B cell (primary cell): ENCODE results near the gene VAV3. TPM values are rescaled to one million over a fixed set of nuclear protein-coding genes. Genes with fewer than 3 reads are reported as not detected.

ENCODE experiments used
- ATAC-seq: fragments of 200-7000 bp; cut with Tn5 transposase; one replicate; pipeline ENCODE4 v1.10.0; 2021; ENCODE audit warnings: low read depth, mild to moderate bottlenecking, moderate number of reproducible peaks, moderate library complexity
- CTCF ChIA-PET: fragments of 350-600 bp; sonication (Branson Sonifier 250); formaldehyde crosslinking; loops from one replicate; lab custom pipeline; 2021; ENCODE audit warnings: antibody characterized with exemption, inconsistent platforms; lab: Charles Lee
- POLR2A ChIA-PET: fragments of 350-600 bp; sonication (Branson Sonifier 250); formaldehyde crosslinking; loops from one replicate; lab custom pipeline; 2021; ENCODE audit warnings: antibody characterized with exemption; lab: Charles Lee
- DNase-seq: peaks from one replicate; pipeline ENCODE4 v3.0.0; 2013
- H2AFZ ChIP-seq: 2 replicates; pipeline ENCODE4 v1.6.1; 2012; ENCODE audit warnings: mild to moderate bottlenecking, low read depth, low read length; ENCODE audit not compliant: insufficient read depth, poor library complexity, severe bottlenecking
- H3K27ac ChIP-seq, 2 donors: 1 replicate in 1 of 2; 2 replicates in 1 of 2; pipeline ENCODE4 v1.5.1; 2012 to 2013; ENCODE audit warnings: low read length in 2 of 2, mild to moderate bottlenecking in 2 of 2, moderate library complexity in 1 of 2
- H3K27me3 ChIP-seq, 4 experiments: fragments of 200-600 bp in 1 of 4; sonication (generic) in 1 of 4; replicated peaks in 1 of 4; 1 replicate in 2 of 4; 2 replicates in 2 of 4; pipeline versions ENCODE4 v1.6.1 to v1.7.0; 2013 to 2016; ENCODE audit warnings: low read length in 3 of 4, mild to moderate bottlenecking in 2 of 4, mixed read lengths in 1 of 4, moderate library complexity in 1 of 4; ENCODE audit not compliant: insufficient read depth in 4 of 4, control insufficient read depth in 3 of 4; ENCODE audit errors: control extremely low read depth in 1 of 4
- H3K36me3 ChIP-seq, 2 experiments: replicated peaks in 1 of 2; 1 replicate in 1 of 2; 2 replicates in 1 of 2; pipeline versions ENCODE4 v1.6.1 to v1.7.1; 2013; ENCODE audit warnings: low read length in 1 of 2; ENCODE audit not compliant: insufficient read depth in 2 of 2, control insufficient read depth in 1 of 2; ENCODE audit errors: control extremely low read depth in 1 of 2, extremely low read depth in 1 of 2
- H3K4me1 ChIP-seq, 2 donors: fragments of 200-600 bp in 1 of 2; sonication (generic) in 1 of 2; 1 replicate in 1 of 2; 2 replicates in 1 of 2; pipeline versions ENCODE4 v1.5.1 to v1.6.1; 2013 to 2017; ENCODE audit warnings: low read length in 2 of 2; ENCODE audit not compliant: control insufficient read depth in 2 of 2, insufficient read depth in 2 of 2
- H3K4me2 ChIP-seq: replicated peaks from 2 replicates; pipeline ENCODE3; 2012; ENCODE audit warnings: mild to moderate bottlenecking, low read depth, low read length; ENCODE audit not compliant: poor library complexity, severe bottlenecking
- H3K4me3 ChIP-seq, 5 experiments: fragments of 200-600 bp in 1 of 5; sonication (generic) in 1 of 5; 1 replicate in 3 of 5; 2 replicates in 2 of 5; pipeline versions ENCODE4 v1.5.1 to v1.7.0; 2011 to 2016; ENCODE audit warnings: low read length in 4 of 5, mild to moderate bottlenecking in 4 of 5, low read depth in 2 of 5, control low read depth in 1 of 5, moderate library complexity in 1 of 5; ENCODE audit not compliant: insufficient read depth in 1 of 5; ENCODE audit errors: control extremely low read depth in 1 of 5, extremely low read depth in 1 of 5
- H3K79me2 ChIP-seq: fragments of 200-600 bp; sonication (generic); one replicate; pipeline ENCODE4 v1.6.0; 2016; ENCODE audit warnings: low read length; ENCODE audit not compliant: control insufficient read depth, insufficient read depth
- H3K9ac ChIP-seq: fragments of 200-600 bp; sonication (generic); 2 replicates; pipeline ENCODE4 v1.6.1; 2017; ENCODE audit warnings: mild to moderate bottlenecking, low read length, moderate library complexity
- H3K9me3 ChIP-seq, 3 donors: one replicate each; pipeline versions ENCODE4 v1.6.1 to v1.7.1; 2013; ENCODE audit warnings: low read length in 2 of 3; ENCODE audit not compliant: control insufficient read depth in 2 of 3, insufficient read depth in 1 of 3; ENCODE audit errors: control extremely low read depth in 1 of 3
- H4K20me1 ChIP-seq: 2 replicates; pipeline ENCODE4 v1.6.0; 2012; ENCODE audit warnings: mild to moderate bottlenecking, low read length; ENCODE audit not compliant: insufficient read depth, control insufficient read depth, poor library complexity, severe bottlenecking
- H3K27ac Mint-ChIP-seq: one replicate; pipeline ENCODE4 v1.8.0; 2021; ENCODE audit warnings: mixed read lengths
- H3K27me3 Mint-ChIP-seq: one replicate; pipeline ENCODE4 v1.8.0; 2021; ENCODE audit warnings: mixed read lengths
- H3K4me1 Mint-ChIP-seq: one replicate; pipeline ENCODE4 v1.8.0; 2021; ENCODE audit warnings: mixed read lengths
- H3K4me3 Mint-ChIP-seq: one replicate; pipeline ENCODE4 v1.8.0; 2021; ENCODE audit warnings: mixed read lengths
- H3K9me3 Mint-ChIP-seq: one replicate; pipeline ENCODE4 v1.8.0; 2022; ENCODE audit warnings: mixed read lengths; ENCODE audit not compliant: insufficient read depth
- EZH2 ChIP-seq: IDR thresholded peaks from 2 replicates; pipeline ENCODE4 v1.6.1; 2012; ENCODE audit warnings: borderline replicate concordance, low read depth, mild to moderate bottlenecking, moderate library complexity, low read length; ENCODE audit not compliant: insufficient read depth, poor library complexity, severe bottlenecking
- WGBS: methylation state at CpG from one replicate; pipeline ENCODE4 v1.1.5; 2013; ENCODE audit warnings: missing lambda C conversion rate; ENCODE audit not compliant: insufficient coverage; 5-methylcytosine and 5-hydroxymethylcytosine counted together
- intact Hi-C: fragments of 100-400 bp; cut with micrococcal nuclease; formaldehyde crosslinking; loops from one replicate; pipeline ENCODE4 v1.10.0; 2022
- polyA plus RNA-seq: library from polyadenylated mRNA; depleted of rRNA; stranded (reverse); fragments of >200 nt; gene quantifications from 2 replicates; pipeline ENCODE4 v1.2.3, GENCODE V29; 2012
- total RNA-seq, 2 donors: library from RNA; stranded (reverse); fragments of 120-200 nt in 1 of 2; gene quantifications; 1 replicate in 1 of 2; 2 replicates in 1 of 2; pipeline versions ENCODE4 v1.2.3 to v1.2.4, GENCODE V29; 2013 to 2022
- TF ChIP-seq, protein P1 (sequence below): fragments of 200-600 bp; IDR thresholded peaks from one replicate; pipeline ENCODE4 v1.8.0; 2022; ENCODE audit warnings: antibody characterized with exemption, mild to moderate bottlenecking

Gene VAV3
- total and polyA plus RNA-seq, 2 donors (not counting 1 experiment from before 2014, with no cell fraction given): 14.8 to 32.5 TPM

DNA sequence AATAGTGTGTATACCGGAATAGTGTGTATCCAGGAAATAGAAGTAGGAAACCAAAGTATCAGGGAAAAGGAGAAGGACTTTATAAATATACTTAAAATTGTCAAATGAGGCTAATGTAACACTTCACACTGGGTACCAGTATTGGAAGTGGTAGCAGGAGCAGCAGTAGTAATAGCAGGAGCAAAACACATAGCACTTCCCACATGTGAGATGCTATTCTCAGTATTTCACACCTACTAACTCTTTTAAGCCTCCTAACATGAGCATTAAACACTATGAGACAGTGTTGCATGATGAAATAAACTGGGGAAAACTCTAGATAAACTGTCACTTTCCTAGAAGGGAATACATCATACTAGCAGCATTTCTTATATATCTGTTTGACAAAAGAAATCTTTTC is 376.7 kb downstream of the VAV3 start:
- Histone ChIP-seq H3K79me2 (no peaks in the 10 kb centered on the region), H2AFZ (no peak overlapping the region), H3K36me3 (peaks cover 15 to 40% of the 10 kb centered on the region in 2 experiments), H3K4me2 (no peak overlapping the region), H3K9ac (no peak overlapping the region), H3K4me3 (no peak overlapping the region), H3K9me3 (peaks cover 0 to 3% (median 0%) of the 10 kb centered on the region in 3 donors), H3K27ac (no peak overlapping the region), H3K4me1 (no peaks in the 10 kb centered on the region), H4K20me1 (no peaks in the 10 kb centered on the region), H3K27me3 (no peaks in the 10 kb centered on the region)
- peaks cover 11% of the 10 kb centered on the region for H3K4me1 Mint-ChIP-seq
- WGBS: no CpG with 5 or more reads among the region's 1 CpG
- ChIA-PET POLR2A (no interaction called here), CTCF (no interaction called here)
- intact Hi-C loops: no loop called here
- TF ChIP-seq, protein P1, sequence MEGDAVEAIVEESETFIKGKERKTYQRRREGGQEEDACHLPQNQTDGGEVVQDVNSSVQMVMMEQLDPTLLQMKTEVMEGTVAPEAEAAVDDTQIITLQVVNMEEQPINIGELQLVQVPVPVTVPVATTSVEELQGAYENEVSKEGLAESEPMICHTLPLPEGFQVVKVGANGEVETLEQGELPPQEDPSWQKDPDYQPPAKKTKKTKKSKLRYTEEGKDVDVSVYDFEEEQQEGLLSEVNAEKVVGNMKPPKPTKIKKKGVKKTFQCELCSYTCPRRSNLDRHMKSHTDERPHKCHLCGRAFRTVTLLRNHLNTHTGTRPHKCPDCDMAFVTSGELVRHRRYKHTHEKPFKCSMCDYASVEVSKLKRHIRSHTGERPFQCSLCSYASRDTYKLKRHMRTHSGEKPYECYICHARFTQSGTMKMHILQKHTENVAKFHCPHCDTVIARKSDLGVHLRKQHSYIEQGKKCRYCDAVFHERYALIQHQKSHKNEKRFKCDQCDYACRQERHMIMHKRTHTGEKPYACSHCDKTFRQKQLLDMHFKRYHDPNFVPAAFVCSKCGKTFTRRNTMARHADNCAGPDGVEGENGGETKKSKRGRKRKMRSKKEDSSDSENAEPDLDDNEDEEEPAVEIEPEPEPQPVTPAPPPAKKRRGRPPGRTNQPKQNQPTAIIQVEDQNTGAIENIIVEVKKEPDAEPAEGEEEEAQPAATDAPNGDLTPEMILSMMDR: no peak
- no peak for TF ChIP-seq EZH2
- DNase-seq (no peak), ATAC-seq (no peak)
- H3K9me3 Mint-ChIP-seq: no peaks in the 10 kb centered on the region
- no peak overlapping the region for H3K27ac Mint-ChIP-seq
- no peak overlapping the region for H3K4me3 Mint-ChIP-seq
- no peaks in the 10 kb centered on the region for H3K27me3 Mint-ChIP-seq

DNA sequence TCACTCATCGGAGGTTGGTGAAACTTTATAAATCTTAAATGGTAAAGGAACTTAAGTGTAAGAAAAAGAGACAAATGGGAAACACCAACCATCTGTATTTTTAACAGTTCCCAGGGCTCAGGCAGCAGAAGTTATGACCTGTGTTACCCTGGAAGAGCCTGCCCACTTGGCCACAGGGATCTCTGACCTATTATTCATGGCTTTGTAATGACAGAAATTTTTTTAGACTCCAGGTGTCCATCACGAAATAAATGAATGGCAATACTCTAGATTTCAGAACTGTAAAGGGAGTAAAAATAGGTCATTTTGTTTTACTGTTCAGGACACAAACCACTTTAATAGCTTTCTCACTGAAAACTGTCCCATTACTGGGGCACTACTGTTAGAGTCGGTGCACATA is 389.8 kb downstream of the VAV3 start:
- H3K4me3 ChIP-seq: no peak overlapping the region
- H3K27me3 ChIP-seq: no peaks in the 10 kb centered on the region
- no peak overlapping the region for H3K27ac ChIP-seq
- TF ChIP-seq, protein P1: no peak
- TF ChIP-seq EZH2: no peak
- WGBS: no CpG with 5 or more reads among the region's 3 CpGs
- ATAC-seq: no peak
- no peaks in the 10 kb centered on the region for H3K4me1 ChIP-seq
- H3K79me2 ChIP-seq: no peaks in the 10 kb centered on the region
- ChIA-PET POLR2A (no interaction called here), CTCF (no interaction called here)
- no peaks in the 10 kb centered on the region for H3K9me3 Mint-ChIP-seq
- no peak for DNase-seq
- no peaks in the 10 kb centered on the region for H3K4me1 Mint-ChIP-seq
- H3K9me3 ChIP-seq: peaks cover 0 to 6% (median 0%) of the 10 kb centered on the region in 3 donors
- no peak overlapping the region for H3K9ac ChIP-seq
- H2AFZ ChIP-seq: no peak overlapping the region
- H3K4me2 ChIP-seq: no peak overlapping the region
- H4K20me1 ChIP-seq: no peaks in the 10 kb centered on the region
- intact Hi-C loops: no loop called here
- no peak overlapping the region for H3K4me3 Mint-ChIP-seq
- no peaks in the 10 kb centered on the region for H3K27me3 Mint-ChIP-seq
- no peak overlapping the region for H3K27ac Mint-ChIP-seq
- peaks cover 1 to 46% of the 10 kb centered on the region in 2 experiments for H3K36me3 ChIP-seq
